NCI-H2171 (cell line): Measurements from ENCODE around the gene ZMAT2.
A peak's percentile ranks its signal among the peaks of the same experiment; 100 is the strongest.
"Not testable (repeated sequence)": the region's sequence is repeated elsewhere in the genome, so short reads cannot be mapped to it uniquely, and the experiment has no call there.

Source experiments
- DNase-seq: peaks from one replicate; lab custom pipeline; 2025; lab: John Stamatoyannopoulos, UW

Gene ZMAT2

DNA sequence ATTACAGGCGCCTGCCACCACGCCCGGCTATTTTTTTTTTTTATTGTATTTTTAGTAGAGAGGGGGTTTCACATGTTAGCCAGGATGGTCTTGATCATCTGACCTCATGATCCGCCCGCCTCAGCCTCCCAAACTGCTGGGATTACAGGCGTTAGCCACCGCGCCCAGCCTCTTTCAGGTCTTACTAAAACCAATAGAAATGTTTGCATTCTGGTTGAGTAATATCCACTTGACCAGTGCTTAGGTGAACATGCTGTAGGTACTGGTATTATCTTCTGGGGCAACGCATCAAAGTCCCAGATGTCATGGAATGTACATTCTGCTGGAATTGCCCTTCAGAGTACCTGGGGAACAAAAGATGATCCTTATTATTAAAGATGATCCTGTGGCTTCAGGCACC lies 8.5 kb downstream of the ZMAT2 start:
- DNase-seq: not testable (repeated sequence)

DNA sequence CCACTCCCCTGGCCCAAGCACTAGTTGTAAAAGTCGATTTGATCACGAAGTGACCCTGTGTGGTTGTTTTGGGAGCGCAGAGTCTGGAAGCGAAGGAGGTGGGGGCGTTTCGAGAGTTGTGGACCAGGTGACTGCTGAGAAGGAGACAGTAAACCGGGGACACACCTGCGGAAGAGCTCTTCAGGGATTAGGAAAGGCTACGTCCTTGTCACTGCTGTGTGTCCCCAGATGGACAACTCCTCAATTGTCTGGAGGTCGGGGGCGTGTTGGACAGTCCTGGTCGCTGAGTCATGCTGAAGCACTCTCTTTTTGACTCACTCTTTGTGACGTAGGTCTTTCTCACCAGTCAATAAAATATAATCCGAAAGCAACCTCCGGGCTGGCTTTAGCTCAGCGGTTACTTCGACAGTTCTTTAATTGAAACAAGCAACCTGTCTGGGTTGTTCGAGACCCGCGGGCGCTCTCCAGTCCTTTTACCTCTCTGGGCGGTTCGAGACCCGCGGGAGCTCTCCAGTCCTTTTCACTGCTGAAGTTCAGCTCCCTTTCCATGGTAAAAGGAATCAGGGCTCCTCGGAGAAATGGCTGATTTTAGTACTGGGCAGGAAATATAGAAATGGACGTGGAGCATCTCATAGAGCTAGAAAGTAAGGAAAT lies 10.8 kb downstream of the ZMAT2 start:
- peak; percentile 31 for DNase-seq

DNA sequence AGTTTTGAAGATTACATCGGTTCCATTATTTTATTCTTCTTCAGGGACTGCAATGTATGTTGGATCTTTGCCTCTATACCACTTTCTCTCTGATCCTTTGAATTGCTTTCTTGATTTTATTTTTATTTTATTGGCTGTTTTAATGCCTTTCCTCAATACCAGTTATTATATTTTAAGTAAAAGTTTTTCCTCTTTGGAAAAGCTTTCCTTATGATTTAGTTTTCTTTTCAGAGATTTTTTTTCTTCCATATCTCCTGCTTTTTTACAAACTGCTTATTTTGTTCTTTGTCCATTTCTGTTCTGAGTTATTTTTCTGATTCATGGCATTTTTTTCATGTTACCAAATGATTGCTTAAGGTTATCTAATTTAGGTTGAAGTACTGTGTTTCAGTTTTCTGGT lies 11.5 kb downstream of the ZMAT2 start:
- DNase-seq: no peak

DNA sequence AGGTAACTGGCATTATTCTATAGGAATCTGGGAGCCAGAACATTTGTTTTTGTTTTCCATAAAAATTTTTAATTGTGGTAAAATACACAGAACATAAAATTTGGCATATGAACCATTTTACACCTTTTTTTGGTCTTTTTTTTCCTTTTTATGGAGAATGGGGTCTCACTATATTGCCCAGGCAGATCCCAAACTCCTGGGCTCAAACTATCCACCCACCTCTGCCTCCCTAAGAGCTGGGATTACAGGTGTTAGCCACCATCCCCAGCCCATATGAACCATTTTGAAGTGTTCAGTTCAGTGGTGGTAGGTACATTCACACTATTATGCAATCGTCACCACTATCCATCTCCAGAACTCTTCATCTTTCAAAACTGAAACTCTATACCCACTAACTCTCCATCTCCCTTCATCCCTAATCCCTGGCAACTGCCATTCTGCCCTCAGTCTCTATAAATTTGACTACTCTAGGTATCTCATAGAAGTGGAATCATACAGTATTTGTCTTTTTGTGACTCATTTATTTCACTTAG lies 13.4 kb downstream of the ZMAT2 start:
- no peak for DNase-seq

DNA sequence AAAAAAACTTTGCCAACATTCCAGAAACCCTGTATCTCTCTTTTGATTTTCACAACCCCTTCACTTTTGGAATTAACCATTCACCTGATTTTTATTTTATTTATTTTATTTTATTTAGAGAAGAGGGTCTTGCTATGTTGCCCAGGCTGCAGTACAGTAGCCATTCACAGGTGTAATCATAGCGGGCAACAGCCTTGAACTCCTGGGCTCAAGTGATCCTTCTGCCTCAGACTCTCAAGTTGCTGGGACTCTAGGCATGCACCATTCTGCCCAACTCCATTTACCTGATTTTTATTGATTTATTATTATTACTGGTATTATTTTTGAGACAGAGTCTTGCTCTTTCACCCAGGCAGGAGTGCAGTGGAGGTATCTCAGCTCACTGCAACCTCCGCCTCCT lies 16.0 kb downstream of the ZMAT2 start:
- not testable (repeated sequence) for DNase-seq

DNA sequence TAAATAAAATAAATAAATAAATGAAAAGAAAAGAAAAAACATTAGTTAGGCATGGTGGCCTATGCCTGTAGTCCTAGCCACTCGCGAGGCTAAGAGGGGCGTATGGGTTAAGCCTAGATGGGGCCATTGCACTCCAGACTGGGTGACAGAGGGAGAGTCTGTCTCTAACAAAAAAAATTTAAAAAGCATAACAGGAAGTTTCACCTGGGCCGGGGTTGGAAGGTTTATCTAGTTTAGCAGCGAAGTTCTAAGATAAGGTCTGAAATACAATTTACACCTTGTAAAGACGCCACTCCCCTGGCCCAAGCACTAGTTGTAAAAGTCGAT lies 18.0 kb downstream of the ZMAT2 start:
- no peak for DNase-seq

DNA sequence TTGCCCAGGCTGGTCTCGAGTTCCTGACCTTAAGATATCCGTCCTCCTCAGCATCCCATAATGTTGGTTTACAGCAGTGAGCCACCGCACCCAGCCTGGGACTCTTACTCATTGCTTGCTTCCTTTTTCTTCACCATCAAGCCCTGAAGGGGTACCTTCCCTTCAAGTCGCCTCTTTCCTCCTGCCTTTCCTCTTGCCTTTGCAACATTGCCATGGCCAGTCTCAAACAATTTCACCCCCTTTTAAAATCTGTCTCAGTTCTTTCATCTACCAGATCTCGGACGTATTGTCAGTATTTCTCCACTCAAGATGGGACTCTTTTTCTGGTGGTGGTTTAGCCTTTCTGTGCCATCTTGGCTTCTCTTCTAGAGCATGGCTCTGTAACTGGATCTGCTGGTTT lies 20.5 kb downstream of the ZMAT2 start:
- not testable (repeated sequence) for DNase-seq

DNA sequence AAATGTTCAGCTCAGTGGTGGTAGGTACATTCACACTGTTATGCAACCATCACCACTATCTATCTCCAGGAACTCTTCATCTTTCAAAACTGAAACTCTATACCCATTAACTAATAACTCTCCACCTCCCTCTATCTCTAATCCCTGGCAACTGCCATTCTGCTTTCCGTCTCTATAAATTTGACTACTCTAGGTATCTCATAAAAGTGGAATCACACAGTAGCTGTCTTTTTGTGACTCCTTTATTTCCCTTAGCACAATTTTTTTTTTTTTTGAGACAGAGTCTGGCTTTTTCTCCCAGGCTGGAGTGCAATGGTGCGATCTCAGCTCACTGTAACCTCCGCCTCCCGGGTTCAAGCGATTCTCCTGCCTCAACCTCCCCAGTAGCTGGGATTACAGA lies 21.1 kb downstream of the ZMAT2 start:
- DNase-seq: not testable (repeated sequence)

DNA sequence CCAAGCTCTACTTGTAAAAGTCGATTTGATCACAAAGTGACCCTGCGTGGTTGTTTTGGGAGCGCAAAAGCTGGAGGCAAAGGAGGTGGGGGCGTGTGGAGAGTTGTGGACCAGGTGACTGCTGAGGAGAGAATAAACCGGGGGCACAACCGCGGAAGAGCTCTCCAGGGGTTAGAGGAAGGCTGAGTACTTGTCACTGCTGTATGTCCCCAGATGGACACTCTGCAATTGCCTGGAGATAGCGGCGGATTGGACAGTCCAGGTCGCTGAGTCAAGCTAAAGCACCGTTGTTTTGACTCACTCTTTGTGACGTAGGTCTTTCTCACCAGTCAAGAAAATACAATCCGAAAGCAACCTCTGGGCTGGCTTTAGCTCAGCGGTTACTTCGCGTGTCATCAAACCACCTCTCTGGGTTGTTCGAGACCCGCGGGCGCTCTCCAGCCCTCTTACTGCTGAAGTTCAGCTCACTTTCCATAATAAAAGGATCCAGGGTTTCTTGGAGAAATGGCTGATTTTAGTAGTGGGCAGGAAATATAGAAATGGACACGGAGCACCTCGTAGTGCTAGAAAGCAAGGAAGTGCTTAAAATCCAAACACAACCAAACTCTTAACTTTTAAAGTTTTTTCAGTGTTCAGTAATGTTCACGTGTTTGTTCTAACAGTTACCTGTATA lies 25.7 kb downstream of the ZMAT2 start:
- no peak for DNase-seq

DNA sequence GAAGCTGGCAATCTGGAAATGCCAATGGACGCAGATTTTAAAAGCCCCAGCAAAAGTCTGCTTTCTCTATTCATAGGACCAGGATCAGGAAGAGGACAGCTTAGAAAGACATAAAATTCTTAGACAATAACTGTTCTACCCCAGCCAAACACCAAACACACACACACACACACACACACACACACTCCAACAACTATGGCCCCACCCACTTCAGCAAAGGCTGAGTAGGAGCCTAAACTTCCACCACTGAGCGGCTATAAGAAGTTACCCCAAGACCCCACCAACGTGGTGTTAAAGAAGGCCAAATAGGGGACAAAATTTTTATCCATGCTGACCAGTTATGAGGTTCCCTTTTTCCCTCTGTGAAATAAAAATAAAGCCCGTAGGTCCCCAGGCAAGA lies 32.9 kb downstream of the ZMAT2 start:
- no peak for DNase-seq

DNA sequence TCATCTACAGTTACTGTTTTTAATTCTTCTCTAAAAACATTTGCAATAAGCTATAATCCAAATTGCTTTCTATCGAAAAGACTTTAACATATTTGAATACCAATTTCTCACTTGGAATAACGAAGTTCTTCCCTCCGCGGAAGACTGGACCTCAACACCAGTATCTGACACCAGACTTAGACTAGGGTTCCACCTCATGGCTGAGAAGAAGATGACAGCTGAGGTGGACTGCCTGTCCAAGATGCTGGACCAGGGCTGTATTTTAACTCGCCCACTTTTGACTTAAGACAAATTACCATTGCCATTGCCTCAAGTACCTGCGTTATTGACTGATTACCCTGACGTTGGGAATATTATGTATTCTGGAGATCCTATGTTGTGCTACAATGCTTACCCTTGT lies 34.1 kb downstream of the ZMAT2 start:
- no peak for DNase-seq

DNA sequence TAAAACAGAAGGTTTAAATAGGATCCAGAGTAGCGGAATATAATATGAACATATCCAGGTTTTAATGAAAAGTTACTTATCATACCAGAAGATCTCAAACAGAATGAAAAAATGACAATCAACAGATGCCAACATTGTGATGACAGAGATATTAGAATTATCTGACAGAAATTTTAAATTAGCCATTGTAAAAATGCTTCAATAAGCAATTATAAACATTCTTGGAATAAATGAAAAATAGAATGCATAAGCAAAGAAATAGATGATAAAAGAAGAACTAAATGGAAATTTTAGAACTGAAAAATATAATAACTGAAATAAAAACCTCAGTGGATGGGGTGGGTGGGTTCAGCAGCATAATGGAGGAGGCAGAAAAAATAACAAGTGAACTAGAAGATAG lies 37.2 kb downstream of the ZMAT2 start:
- no peak for DNase-seq

DNA sequence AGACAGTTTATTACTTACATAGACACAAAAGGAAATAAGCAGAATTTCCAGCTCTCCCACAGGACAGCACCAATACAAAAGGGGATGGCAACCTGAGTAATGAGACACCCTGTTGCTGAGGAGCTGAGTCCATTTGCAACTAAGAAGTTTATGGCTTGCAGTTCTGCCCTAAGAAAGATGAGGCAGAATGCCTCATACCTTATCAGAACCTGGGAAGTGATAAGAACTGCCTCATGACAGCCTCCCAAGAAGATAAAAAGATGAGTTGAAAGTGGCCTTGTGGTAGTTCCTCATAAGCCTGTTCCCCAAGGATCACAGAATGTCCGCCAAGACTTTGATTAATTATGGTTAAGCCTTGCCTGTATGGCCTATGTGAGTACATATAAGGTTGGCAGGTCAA lies 41.7 kb downstream of the ZMAT2 start:
- DNase-seq: no peak

DNA sequence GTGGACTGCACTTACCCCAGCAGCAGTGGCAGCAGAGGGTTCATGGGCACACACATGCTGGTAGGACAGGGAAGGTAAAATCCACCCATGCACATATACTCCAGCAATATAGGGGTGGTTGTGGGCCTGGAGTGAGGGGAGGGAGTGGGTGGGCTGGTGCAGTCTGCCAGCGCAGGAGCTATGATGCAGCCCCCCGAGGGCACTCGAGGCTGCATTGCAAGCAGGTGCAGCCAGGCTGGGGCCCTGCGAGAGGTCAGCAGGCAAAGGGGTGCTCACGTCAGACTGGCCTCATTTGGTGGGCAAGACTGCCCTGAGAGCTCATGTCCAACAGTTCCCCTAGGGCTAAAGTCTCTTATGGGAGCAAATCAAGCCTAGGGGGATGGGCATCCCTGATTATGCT lies 53.3 kb downstream of the ZMAT2 start:
- DNase-seq: no peak
